Transverse colon (tissue), 3 donors: ENCODE results near the gene ATP5F1D.

Experiments
- CTCF ChIP-seq, 5 experiments: fragments of 200-600 bp in 3 of 5; fragments of 450-650 bp in 2 of 5; sonication (generic) in 3 of 5; IDR thresholded peaks; 1 replicate in 2 of 5; 2 replicates in 3 of 5; pipeline ENCODE4 v1.5.1; 2016 to 2017; ENCODE audit warnings: antibody characterized with exemption in 5 of 5, inconsistent platforms in 3 of 5, mild to moderate bottlenecking in 2 of 5, moderate library complexity in 1 of 5
- EP300 ChIP-seq: sonication (generic); formaldehyde crosslinking; IDR thresholded peaks from one replicate; pipeline ENCODE4 v1.6.1; 2017; ENCODE audit warnings: antibody characterized with exemption, low read depth

DNA sequence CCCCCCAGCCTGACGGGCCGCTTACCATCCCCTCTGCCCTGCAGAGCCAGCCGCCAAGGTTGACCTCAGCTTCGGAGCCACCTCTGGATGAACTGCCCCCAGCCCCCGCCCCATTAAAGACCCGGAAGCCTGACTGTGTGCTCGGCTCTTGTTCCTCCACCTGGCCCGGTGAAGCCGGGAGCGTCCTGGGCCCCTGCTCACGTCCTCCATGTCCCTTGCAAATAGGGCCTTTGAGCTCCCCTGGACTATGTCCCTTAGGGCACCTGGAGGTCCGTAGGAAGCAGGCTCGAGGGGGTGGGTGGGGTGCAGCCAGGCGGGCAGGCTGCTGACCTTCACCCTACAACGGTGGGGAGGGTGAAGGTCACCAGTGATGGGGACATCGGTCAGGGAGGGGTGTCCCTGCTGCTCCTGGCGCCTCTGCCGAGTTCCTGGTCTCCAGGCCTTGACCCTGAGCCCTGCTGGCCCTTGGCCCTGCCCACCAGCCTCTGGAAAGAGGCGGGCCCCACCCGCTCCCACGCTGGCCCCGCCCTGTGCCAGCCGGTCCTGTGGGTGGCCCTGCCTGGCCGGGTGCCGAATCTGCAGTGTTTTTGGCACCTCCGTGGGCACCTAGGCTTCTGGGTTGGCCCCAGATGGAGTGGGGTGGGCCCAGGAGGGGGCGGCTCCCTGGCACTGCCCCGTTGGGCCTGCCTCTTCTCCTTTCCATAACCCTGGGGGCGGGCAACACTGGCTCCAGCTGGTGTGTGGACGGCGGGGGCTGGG is 3.3 kb downstream of the ATP5F1D start:
- TF ChIP-seq EP300 (peak; percentile 38), CTCF (IDR thresholded peaks at IDR 0.05) (peak in 2 of 5 experiments; percentile 1 to 2)
